IMR-90 (cell line): Measurements from ENCODE around the gene GOT2. TPM values are rescaled to one million over a fixed set of nuclear protein-coding genes. Genes with fewer than 3 reads are reported as not detected.

Source experiments
- ATAC-seq: fragments of 200-7000 bp; cut with Tn5 transposase; 2 replicates; pipeline ENCODE4 v1.9.1; 2020; ENCODE audit warnings: low read depth, mild to moderate bottlenecking, moderate library complexity
- BruUV-seq: library from RNA; stranded (reverse); fragments of 400-500 nt; replicated peaks from 2 replicates; lab custom pipeline; 2021; lab: Mats Ljungman, UMichigan
- CTCF ChIA-PET: fragments of 300-600 bp; formaldehyde crosslinking; extraction: SDS; loops from one replicate; lab custom pipeline; 2021; ENCODE audit warnings: antibody characterized with exemption; lab: Yijun Ruan, JAX
- POLR2A ChIA-PET: fragments of 300-600 bp; sonication (Branson Sonifier 250); formaldehyde crosslinking; loops from one replicate; lab custom pipeline; 2022; ENCODE audit warnings: antibody characterized with exemption; ENCODE audit not compliant: unreplicated experiment; lab: Charles Lee
- DNase-seq: peaks from one replicate; pipeline ENCODE4 v3.0.0; 2013
- H2AFZ ChIP-seq: replicated peaks from 2 replicates; pipeline ENCODE3; 2013; ENCODE audit warnings: low read length, mild to moderate bottlenecking; ENCODE audit not compliant: poor library complexity
- H2AK5ac ChIP-seq: 2 replicates; pipeline ENCODE4 v1.6.1; 2013; ENCODE audit warnings: low read depth, low read length, inconsistent platforms
- H2AK9ac ChIP-seq: replicated peaks from 2 replicates; pipeline ENCODE3; 2013; ENCODE audit warnings: mild to moderate bottlenecking, low read depth, low read length, moderate library complexity; ENCODE audit not compliant: poor library complexity
- H2BK120ac ChIP-seq: 2 replicates; pipeline ENCODE4 v1.6.1; 2013; ENCODE audit warnings: low read depth, low read length, inconsistent platforms
- H2BK15ac ChIP-seq: 3 replicates; pipeline ENCODE4 v1.6.1; 2013; ENCODE audit warnings: low read depth, low read length, inconsistent platforms
- H2BK20ac ChIP-seq: 2 replicates; pipeline ENCODE4 v1.6.1; 2013; ENCODE audit warnings: low read depth, mild to moderate bottlenecking, inconsistent platforms, low read length, moderate library complexity
- H2BK5ac ChIP-seq: 2 replicates; pipeline ENCODE4 v1.6.1; 2013; ENCODE audit warnings: mild to moderate bottlenecking, low read depth, low read length, inconsistent platforms; ENCODE audit not compliant: poor library complexity, severe bottlenecking
- H3K14ac ChIP-seq: replicated peaks from 2 replicates; pipeline ENCODE4 v1.6.1; 2013; ENCODE audit warnings: low read depth, low read length, inconsistent platforms
- H3K18ac ChIP-seq: 2 replicates; pipeline ENCODE4 v1.6.1; 2013; ENCODE audit warnings: low read depth, low read length, control low read depth
- H3K23ac ChIP-seq: 2 replicates; pipeline ENCODE4 v1.6.1; 2013; ENCODE audit warnings: low read depth, low read length, inconsistent platforms
- H3K27ac ChIP-seq: 2 replicates; pipeline ENCODE4 v1.5.1; 2013; ENCODE audit warnings: mild to moderate bottlenecking, control low read depth, low read length; ENCODE audit not compliant: insufficient read depth
- H3K27me3 ChIP-seq: 2 replicates; pipeline ENCODE4 v1.6.1; 2013; ENCODE audit warnings: low read length; ENCODE audit not compliant: control insufficient read depth, insufficient read depth
- H3K36me3 ChIP-seq: 2 replicates; pipeline ENCODE4 v1.6.1; 2013; ENCODE audit warnings: low read length, mixed read lengths; ENCODE audit not compliant: control insufficient read depth, insufficient read depth
- H3K4ac ChIP-seq: 2 replicates; pipeline ENCODE4 v1.6.1; 2013; ENCODE audit warnings: low read depth, low read length, inconsistent platforms
- H3K4me1 ChIP-seq: 2 replicates; pipeline ENCODE4 v1.6.1; 2013; ENCODE audit warnings: low read length, mixed read lengths; ENCODE audit not compliant: control insufficient read depth, insufficient read depth
- H3K4me2 ChIP-seq: 2 replicates; pipeline ENCODE4 v1.6.1; 2013; ENCODE audit warnings: low read depth, mild to moderate bottlenecking, control low read depth, low read length, moderate library complexity
- H3K4me3 ChIP-seq: 2 replicates; pipeline ENCODE4 v1.5.1; 2013; ENCODE audit warnings: low read depth, mild to moderate bottlenecking, control low read depth, low read length, moderate library complexity; ENCODE audit not compliant: insufficient read depth
- H3K56ac ChIP-seq: 2 replicates; pipeline ENCODE4 v1.6.1; 2013; ENCODE audit warnings: low read length, inconsistent platforms; ENCODE audit not compliant: insufficient read depth; ENCODE audit errors: extremely low read depth
- H3K79me1 ChIP-seq, 2 experiments: 2 replicates each; pipeline ENCODE4 v1.6.1; 2013; ENCODE audit warnings: low read length in 2 of 2, inconsistent platforms in 1 of 2, low read depth in 1 of 2
- H3K9ac ChIP-seq: 2 replicates; pipeline ENCODE4 v1.6.1; 2013; ENCODE audit warnings: low read depth, low read length, control low read depth
- H3K9me1 ChIP-seq: 2 replicates; pipeline ENCODE4 v1.6.1; 2013; ENCODE audit warnings: low read length, inconsistent platforms; ENCODE audit not compliant: insufficient read depth
- H3K9me3 ChIP-seq: 2 replicates; pipeline ENCODE4 v1.6.1; 2013; ENCODE audit warnings: low read length; ENCODE audit not compliant: control insufficient read depth, insufficient read depth
- H4K20me1 ChIP-seq: 2 replicates; pipeline ENCODE4 v1.6.1; 2013; ENCODE audit warnings: low read length, inconsistent platforms; ENCODE audit not compliant: insufficient read depth
- H4K5ac ChIP-seq: 2 replicates; pipeline ENCODE4 v1.6.1; 2013; ENCODE audit warnings: mild to moderate bottlenecking, low read depth, low read length, control low read depth
- H4K8ac ChIP-seq, 2 experiments: 2 replicates each; pipeline ENCODE4 v1.6.1; 2013; ENCODE audit warnings: low read depth in 2 of 2, low read length in 2 of 2, control low read depth in 1 of 2, inconsistent platforms in 1 of 2
- H4K91ac ChIP-seq: 2 replicates; pipeline ENCODE4 v1.6.1; 2013; ENCODE audit warnings: low read depth, low read length, inconsistent platforms; ENCODE audit not compliant: insufficient read depth
- CTCF ChIP-seq: conservative IDR thresholded peaks from 2 replicates; pipeline ENCODE4 v1.5.1; 2012; ENCODE audit warnings: mild to moderate bottlenecking, low read depth, low read length, improper control_type of control experiment
- MXI1 ChIP-seq: IDR thresholded peaks from 2 replicates; pipeline ENCODE4 v1.6.1; 2012; ENCODE audit warnings: low read depth, mild to moderate bottlenecking, low read length, moderate library complexity, borderline replicate concordance
- RAD21 ChIP-seq: IDR thresholded peaks from 2 replicates; pipeline ENCODE4 v1.6.1; 2012; ENCODE audit warnings: low read length, improper control_type of control experiment
- SMC3 ChIP-seq: fragments of 150-350 bp; IDR thresholded peaks from 2 replicates; pipeline ENCODE4 v1.6.1; 2016; ENCODE audit warnings: low read depth, mild to moderate bottlenecking, antibody characterized with exemption, low read length, moderate library complexity
- WGBS, 2 experiments: methylation state at CpG; one replicate each; pipeline versions ENCODE4 v1.1.5 to v1.1.7; 2013; ENCODE audit warnings: missing lambda C conversion rate in 2 of 2; ENCODE audit not compliant: insufficient read length in 1 of 2; ENCODE audit errors: extremely low coverage in 2 of 2; 5-methylcytosine and 5-hydroxymethylcytosine counted together
- dilution Hi-C: fragments of 300-500 bp; cut with HindIII; formaldehyde crosslinking; loops from one replicate; pipeline ENCODE4 v1.14.3; 2018; ENCODE audit warnings: low sequenced_read_pairs; ENCODE audit not compliant: unreplicated experiment
- in situ Hi-C: fragments of 300-500 bp; cut with MboI; formaldehyde crosslinking; loops from 3 replicates; pipeline ENCODE4 v1.14.3; 2019; ENCODE audit warnings: low sequenced_read_pairs, inconsistent platforms, mixed read lengths
- intact Hi-C: fragments of 100-400 bp; cut with micrococcal nuclease; formaldehyde crosslinking; loops from 2 replicates; pipeline ENCODE4 v1.10.0; 2022
- polyA plus RNA-seq, 3 experiments: library from polyadenylated mRNA; depleted of rRNA; stranded (reverse); fragments of >200 nt; gene quantifications; 2 replicates each; pipeline ENCODE4 v1.2.3, GENCODE V29; 2012; ENCODE audit warnings: low replicate concordance in 1 of 3
- total RNA-seq: library from RNA; depleted of rRNA; stranded (reverse); fragments of >200 nt; gene quantifications from 2 replicates; pipeline ENCODE4 v1.2.3, GENCODE V29; 2012

Gene GOT2
- total and polyA plus RNA-seq, 2 of the 4 experiments (the other 2 are of a cell fraction): 50.2 to 60.2 TPM

DNA sequence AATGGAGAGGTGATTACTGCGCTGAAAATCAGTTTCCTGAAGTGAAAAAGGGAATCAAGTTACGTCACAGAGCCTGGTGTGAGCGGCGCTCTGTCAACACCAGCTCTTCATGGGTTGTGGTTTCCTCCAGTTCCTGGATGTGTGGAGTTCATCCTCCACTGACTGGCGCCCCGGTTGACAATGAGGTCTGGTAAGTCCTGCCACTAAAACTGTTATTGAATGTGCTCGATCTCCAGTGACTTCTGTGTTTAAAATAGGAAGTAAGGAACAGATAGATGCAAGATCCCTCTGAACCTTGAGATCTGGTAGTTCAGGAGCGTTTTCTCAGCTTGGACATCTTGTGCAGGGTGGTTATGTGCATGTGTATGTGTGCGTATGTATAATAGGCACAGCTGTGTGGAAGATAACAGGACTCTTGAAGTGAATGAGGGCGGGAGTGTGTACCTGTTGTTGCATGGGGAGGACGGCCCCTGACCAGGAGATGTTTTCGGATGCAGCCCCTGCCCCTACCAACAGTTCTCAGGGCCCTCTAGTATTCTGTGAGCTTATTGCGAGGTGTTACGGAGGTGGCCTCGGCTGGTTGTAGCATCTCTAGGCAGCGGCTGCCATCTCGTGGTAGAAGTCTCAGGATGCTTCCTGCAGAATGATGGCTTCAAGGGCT lies 22.0 kb upstream of the GOT2 start:
- ChIA-PET CTCF (interaction anchor here (0.5 to 1.2 kb wide), 13 partner anchors 9 to 446 kb away, joined by 3 to 8 read pairs (median 4); no protein-coding TSS in a partner anchor), POLR2A (no interaction called here)
- no peak overlapping the region for H2AK5ac ChIP-seq
- intact Hi-C loops (loop anchor here (1.0 to 2.0 kb wide), 4 partner anchors 78 to 419 kb away; no protein-coding TSS in a partner anchor), dilution Hi-C loops (no loop called here), in situ Hi-C loops (loop anchor here (10.0 kb wide), 1 partner anchor 411 kb away; no protein-coding TSS in a partner anchor)
- no peak overlapping the region for H3K4me2 ChIP-seq
- no peaks in the 10 kb centered on the region for H3K4me1 ChIP-seq
- no peak overlapping the region for H3K9ac ChIP-seq
- H4K8ac ChIP-seq: no peak overlapping the region
- H3K79me1 ChIP-seq: no peaks in the 10 kb centered on the region
- no peak overlapping the region for H3K27ac ChIP-seq
- H3K4me3 ChIP-seq: no peak overlapping the region
- peak overlapping the region; percentile 44 for H2AFZ ChIP-seq
- no TSS peak for BruUV-seq
- ATAC-seq: peak; percentile 99
- no peak overlapping the region for H2BK15ac ChIP-seq
- H3K23ac ChIP-seq: no peak overlapping the region
- no peak overlapping the region for H2BK5ac ChIP-seq
- H3K9me3 ChIP-seq: no peaks in the 10 kb centered on the region
- no peak overlapping the region for H2BK20ac ChIP-seq
- DNase-seq: peak; percentile 67
- TF ChIP-seq CTCF (peak; percentile 64), MXI1 (no peak), RAD21 (peak; percentile 83), SMC3 (peak; percentile 57)
- no peak overlapping the region for H3K4ac ChIP-seq
- H3K36me3 ChIP-seq: no peaks in the 10 kb centered on the region
- no peak overlapping the region for H4K5ac ChIP-seq
- H4K20me1 ChIP-seq: no peaks in the 10 kb centered on the region
- no peaks in the 10 kb centered on the region for H3K9me1 ChIP-seq
- 37% methylated on average over 8 of the region's 17 CpGs; no CpG with 5 or more reads in 1 of the 2 experiments for WGBS, 2 experiments
- H3K18ac ChIP-seq: no peak overlapping the region
- H3K56ac ChIP-seq: no peak overlapping the region
- H2AK9ac ChIP-seq: no peak overlapping the region
- peaks cover 8% of the 10 kb centered on the region for H3K27me3 ChIP-seq
- H4K91ac ChIP-seq: no peak overlapping the region
- no peak overlapping the region for H2BK120ac ChIP-seq
- no peak overlapping the region for H3K14ac ChIP-seq
